HepG2 (cell line): ENCODE results near the gene UST. TPM values are rescaled to one million over a fixed set of nuclear protein-coding genes. Genes with fewer than 3 reads are reported as not detected.

Experiments used
- CC2D1A ChIP-seq: sonication (generic); formaldehyde crosslinking; IDR thresholded peaks from 2 replicates; pipeline ENCODE4 v1.8.1; 2023; ENCODE audit warnings: mild to moderate bottlenecking, missing genetic modification reagents
- FOXK2 ChIP-seq: fragments of 450-650 bp; IDR thresholded peaks from 2 replicates; pipeline ENCODE4 v1.6.1; 2016
- HNF4G ChIP-seq, 2 experiments: sonication (generic) in 1 of 2; formaldehyde crosslinking in 1 of 2; IDR thresholded peaks; 2 replicates each; pipeline versions ENCODE4 v1.4.0 to v1.6.1; 2011 to 2020; ENCODE audit warnings: borderline replicate concordance in 2 of 2, low read depth in 2 of 2, mild to moderate bottlenecking in 2 of 2, low read length in 1 of 2, missing genetic modification reagents in 1 of 2, moderate library complexity in 1 of 2
- MZF1 ChIP-seq: sonication (generic); formaldehyde crosslinking; IDR thresholded peaks from 2 replicates; pipeline ENCODE4 v1.8.1; 2023; ENCODE audit warnings: mild to moderate bottlenecking, missing genetic modification reagents, borderline replicate concordance
- NR1H2 ChIP-seq: sonication (generic); formaldehyde crosslinking; IDR thresholded peaks from 2 replicates; pipeline ENCODE4 v1.8.1; 2022; ENCODE audit warnings: low read depth, missing genetic modification reagents, borderline replicate concordance
- REPIN1 ChIP-seq: sonication (generic); formaldehyde crosslinking; IDR thresholded peaks from 2 replicates; pipeline ENCODE4 v1.8.0; 2022; ENCODE audit warnings: missing genetic modification reagents, low read depth, mild to moderate bottlenecking, borderline replicate concordance
- ZBTB49 ChIP-seq: sonication (generic); formaldehyde crosslinking; IDR thresholded peaks from 2 replicates; pipeline ENCODE4 v1.4.0; 2020; ENCODE audit warnings: missing genetic modification reagents, borderline replicate concordance
- ZNF274 ChIP-seq: sonication (generic); formaldehyde crosslinking; IDR thresholded peaks from 2 replicates; pipeline ENCODE4 v1.5.1; 2020; ENCODE audit warnings: mild to moderate bottlenecking, missing genetic modification reagents
- ZNF33B ChIP-seq: sonication (generic); formaldehyde crosslinking; IDR thresholded peaks from 2 replicates; pipeline ENCODE4 v1.5.1; 2020; ENCODE audit warnings: mild to moderate bottlenecking, missing genetic modification reagents
- ZNF432 ChIP-seq: sonication (generic); formaldehyde crosslinking; IDR thresholded peaks from 2 replicates; pipeline ENCODE4 v1.5.0; 2020; ENCODE audit warnings: missing genetic modification reagents, mild to moderate bottlenecking, borderline replicate concordance
- ZNF484 ChIP-seq: sonication (generic); formaldehyde crosslinking; IDR thresholded peaks from 2 replicates; pipeline ENCODE4 v1.5.1; 2020; ENCODE audit warnings: mild to moderate bottlenecking, low read depth, missing genetic modification reagents, borderline replicate concordance
- ZNF543 ChIP-seq: sonication (generic); formaldehyde crosslinking; IDR thresholded peaks from 2 replicates; pipeline ENCODE4 v1.4.0; 2020; ENCODE audit warnings: mild to moderate bottlenecking, missing genetic modification reagents
- ZNF652 ChIP-seq: IDR thresholded peaks from 2 replicates; pipeline ENCODE4 v1.6.1; 2016; ENCODE audit warnings: low read depth, borderline replicate concordance
- ZNF670 ChIP-seq: sonication (generic); formaldehyde crosslinking; IDR thresholded peaks from 2 replicates; pipeline ENCODE4 v1.8.0; 2022; ENCODE audit warnings: mild to moderate bottlenecking, missing genetic modification reagents, borderline replicate concordance
- ZNF724P ChIP-seq: sonication (generic); formaldehyde crosslinking; IDR thresholded peaks from 2 replicates; pipeline ENCODE4 v1.8.0; 2022; ENCODE audit warnings: missing genetic modification reagents, borderline replicate concordance
- ZNF749 ChIP-seq: sonication (generic); formaldehyde crosslinking; IDR thresholded peaks from 2 replicates; pipeline ENCODE4 v1.8.0; 2022; ENCODE audit warnings: mild to moderate bottlenecking, missing genetic modification reagents, moderate library complexity, borderline replicate concordance
- ZNF761 ChIP-seq: sonication (generic); formaldehyde crosslinking; conservative IDR thresholded peaks from 2 replicates; pipeline ENCODE4 v1.4.0; 2020; ENCODE audit warnings: mild to moderate bottlenecking, missing genetic modification reagents
- polyA plus RNA-seq, 8 experiments: library from polyadenylated mRNA; depleted of rRNA in 3 of 8; stranded (reverse) in 7 of 8; unstranded in 1 of 8; fragments of >200 nt; fragmentation: Illumina TruSeq in 4 of 8; extraction: Trizol in 4 of 8; gene quantifications; 2 replicates each; pipeline versions ENCODE4 v1.2.1 to v1.2.3, GENCODE V29; 2011 to 2016; ENCODE audit warnings: low read depth in 4 of 8, missing spikeins in 1 of 8, mixed read lengths in 1 of 8; ENCODE audit not compliant: insufficient read depth in 1 of 8
- total RNA-seq, 5 experiments: library from RNA; depleted of rRNA; stranded (reverse); fragments of >200 nt; fragmentation: Illumina TruSeq; extraction: Trizol; gene quantifications; 2 replicates each; pipeline ENCODE4 v1.2.3, GENCODE V29; 2016; ENCODE audit warnings: low read depth in 1 of 5
- TF ChIP-seq, protein P1 (sequence below): sonication (generic); formaldehyde crosslinking; IDR thresholded peaks from 2 replicates; pipeline ENCODE4 v1.5.0; 2020; ENCODE audit warnings: mild to moderate bottlenecking, missing genetic modification reagents, borderline replicate concordance
- TF ChIP-seq, protein P2 (sequence below): sonication (generic); formaldehyde crosslinking; IDR thresholded peaks from 2 replicates; pipeline ENCODE4 v1.8.1; 2023; ENCODE audit warnings: mild to moderate bottlenecking, missing genetic modification reagents, borderline replicate concordance
- TF ChIP-seq, protein P3 (sequence below): sonication (generic); formaldehyde crosslinking; IDR thresholded peaks from 2 replicates; pipeline ENCODE4 v1.4.0; 2020; ENCODE audit warnings: mild to moderate bottlenecking, missing genetic modification reagents

UST gene
- total and polyA plus RNA-seq, 2 of the 13 experiments (the other 11 are each of a cell fraction or from before 2014, with no cell fraction given) = 0.27 TPM; not detected in 1

DNA sequence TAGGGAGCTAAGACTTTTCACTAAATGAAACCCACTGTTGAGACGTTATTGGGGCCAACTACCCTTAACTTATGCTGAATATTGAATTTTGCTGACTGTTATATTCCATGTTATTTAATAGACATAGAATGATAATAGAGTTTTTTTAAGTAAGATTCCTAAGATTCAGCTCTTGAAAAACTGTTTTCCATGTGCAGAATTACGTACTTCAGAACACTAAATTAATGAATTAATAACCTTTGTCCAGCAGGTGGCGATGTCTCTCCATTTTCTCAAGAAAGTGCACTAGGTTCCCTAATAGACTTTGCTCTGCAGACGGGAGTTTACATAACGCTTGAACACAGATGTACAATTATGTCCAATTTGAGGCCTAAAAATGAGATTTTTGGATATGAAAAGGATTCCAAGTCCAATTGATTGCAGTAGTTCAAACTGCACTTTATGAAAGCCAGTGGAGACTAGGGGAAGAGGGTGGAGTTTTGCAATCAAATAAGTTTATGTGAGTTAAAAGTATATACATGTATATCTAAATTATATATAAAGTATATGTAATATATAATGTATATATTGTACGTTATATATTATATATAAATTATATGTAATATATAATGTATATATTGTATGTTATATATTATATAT is 282.1 kb downstream of the UST start (continued):
- TF ChIP-seq CC2D1A = no peak
- TF ChIP-seq, protein P1, sequence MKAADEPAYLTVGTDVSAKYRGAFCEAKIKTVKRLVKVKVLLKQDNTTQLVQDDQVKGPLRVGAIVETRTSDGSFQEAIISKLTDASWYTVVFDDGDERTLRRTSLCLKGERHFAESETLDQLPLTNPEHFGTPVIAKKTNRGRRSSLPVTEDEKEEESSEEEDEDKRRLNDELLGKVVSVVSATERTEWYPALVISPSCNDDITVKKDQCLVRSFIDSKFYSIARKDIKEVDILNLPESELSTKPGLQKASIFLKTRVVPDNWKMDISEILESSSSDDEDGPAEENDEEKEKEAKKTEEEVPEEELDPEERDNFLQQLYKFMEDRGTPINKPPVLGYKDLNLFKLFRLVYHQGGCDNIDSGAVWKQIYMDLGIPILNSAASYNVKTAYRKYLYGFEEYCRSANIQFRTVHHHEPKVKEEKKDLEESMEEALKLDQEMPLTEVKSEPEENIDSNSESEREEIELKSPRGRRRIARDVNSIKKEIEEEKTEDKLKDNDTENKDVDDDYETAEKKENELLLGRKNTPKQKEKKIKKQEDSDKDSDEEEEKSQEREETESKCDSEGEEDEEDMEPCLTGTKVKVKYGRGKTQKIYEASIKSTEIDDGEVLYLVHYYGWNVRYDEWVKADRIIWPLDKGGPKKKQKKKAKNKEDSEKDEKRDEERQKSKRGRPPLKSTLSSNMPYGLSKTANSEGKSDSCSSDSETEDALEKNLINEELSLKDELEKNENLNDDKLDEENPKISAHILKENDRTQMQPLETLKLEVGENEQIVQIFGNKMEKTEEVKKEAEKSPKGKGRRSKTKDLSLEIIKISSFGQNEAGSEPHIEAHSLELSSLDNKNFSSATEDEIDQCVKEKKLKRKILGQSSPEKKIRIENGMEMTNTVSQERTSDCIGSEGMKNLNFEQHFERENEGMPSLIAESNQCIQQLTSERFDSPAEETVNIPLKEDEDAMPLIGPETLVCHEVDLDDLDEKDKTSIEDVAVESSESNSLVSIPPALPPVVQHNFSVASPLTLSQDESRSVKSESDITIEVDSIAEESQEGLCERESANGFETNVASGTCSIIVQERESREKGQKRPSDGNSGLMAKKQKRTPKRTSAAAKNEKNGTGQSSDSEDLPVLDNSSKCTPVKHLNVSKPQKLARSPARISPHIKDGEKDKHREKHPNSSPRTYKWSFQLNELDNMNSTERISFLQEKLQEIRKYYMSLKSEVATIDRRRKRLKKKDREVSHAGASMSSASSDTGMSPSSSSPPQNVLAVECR (CRISPR knock-in tag) = no peak
- no peak for TF ChIP-seq ZNF33B (CRISPR knock-in tag)
- no peak for TF ChIP-seq ZNF432 (CRISPR knock-in tag)
- TF ChIP-seq ZNF670 = no peak
- TF ChIP-seq ZNF761 (CRISPR knock-in tag) = no peak
- TF ChIP-seq ZNF274 (CRISPR knock-in tag) = no peak
- TF ChIP-seq ZNF484 (CRISPR knock-in tag) = no peak
- TF ChIP-seq, protein P2, sequence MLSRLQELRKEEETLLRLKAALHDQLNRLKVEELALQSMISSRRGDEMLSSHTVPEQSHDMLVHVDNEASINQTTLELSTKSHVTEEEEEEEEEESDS (CRISPR knock-in tag) = no peak
- peak; percentile 70; the same call in 1 of the 2 replicates for TF ChIP-seq REPIN1 (CRISPR knock-in tag)
- TF ChIP-seq ZNF724P = no peak
- TF ChIP-seq ZNF749 = no peak
- no peak for TF ChIP-seq NR1H2
- no peak for TF ChIP-seq ZNF543
- no peak for TF ChIP-seq FOXK2
- TF ChIP-seq ZBTB49 (CRISPR knock-in tag) = no peak
- 0 out of 2 replicates have a peak, but pooled peaks have one; percentile 35 for TF ChIP-seq ZNF652 (CRISPR knock-in tag)
- TF ChIP-seq, protein P3, sequence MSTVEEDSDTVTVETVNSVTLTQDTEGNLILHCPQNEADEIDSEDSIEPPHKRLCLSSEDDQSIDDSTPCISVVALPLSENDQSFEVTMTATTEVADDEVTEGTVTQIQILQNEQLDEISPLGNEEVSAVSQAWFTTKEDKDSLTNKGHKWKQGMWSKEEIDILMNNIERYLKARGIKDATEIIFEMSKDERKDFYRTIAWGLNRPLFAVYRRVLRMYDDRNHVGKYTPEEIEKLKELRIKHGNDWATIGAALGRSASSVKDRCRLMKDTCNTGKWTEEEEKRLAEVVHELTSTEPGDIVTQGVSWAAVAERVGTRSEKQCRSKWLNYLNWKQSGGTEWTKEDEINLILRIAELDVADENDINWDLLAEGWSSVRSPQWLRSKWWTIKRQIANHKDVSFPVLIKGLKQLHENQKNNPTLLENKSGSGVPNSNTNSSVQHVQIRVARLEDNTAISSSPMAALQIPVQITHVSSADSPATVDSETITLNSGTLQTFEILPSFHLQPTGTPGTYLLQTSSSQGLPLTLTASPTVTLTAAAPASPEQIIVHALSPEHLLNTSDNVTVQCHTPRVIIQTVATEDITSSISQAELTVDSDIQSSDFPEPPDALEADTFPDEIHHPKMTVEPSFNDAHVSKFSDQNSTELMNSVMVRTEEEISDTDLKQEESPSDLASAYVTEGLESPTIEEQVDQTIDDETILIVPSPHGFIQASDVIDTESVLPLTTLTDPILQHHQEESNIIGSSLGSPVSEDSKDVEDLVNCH (CRISPR knock-in tag) = no peak
- peak; percentile 98 for TF ChIP-seq HNF4G (IDR thresholded peaks at IDR 0.05; ENCODE audit: borderline replicate concordance, low read depth, low read length)
- TF ChIP-seq HNF4G (CRISPR knock-in tag; IDR thresholded peaks at IDR 0.05; ENCODE audit: borderline replicate concordance, low read depth) = peak; percentile 79; the same call in 1 of the 2 replicates
- no peak for TF ChIP-seq MZF1
